Neural progenitor cell (in vitro differentiated cells): ENCODE measurements around the gene GON4L. TPM values are rescaled to one million over a fixed set of nuclear protein-coding genes. Genes with fewer than 3 reads are reported as not detected.
A peak's percentile ranks its signal among the peaks of the same experiment; 100 is the strongest.
"Not testable (repeated sequence)": the region's sequence is repeated elsewhere in the genome, so short reads cannot be mapped to it uniquely, and the experiment has no call there.

Experiments used
- DNase-seq: peaks from one replicate; pipeline ENCODE4 v3.0.0-alpha.2; 2016; ENCODE audit warnings: low spot score
- H2AFZ ChIP-seq: fragments of 200-600 bp; sonication (generic); replicated peaks from 2 replicates; pipeline ENCODE4 v1.6.1; 2016; ENCODE audit warnings: antibody characterized with exemption
- H3F3A ChIP-seq: fragments of 200-600 bp; sonication (generic); 2 replicates; pipeline ENCODE4 v1.6.1; 2016; ENCODE audit warnings: antibody characterized with exemption, low read depth
- H3K27ac ChIP-seq: fragments of 200-600 bp; sonication (generic); 2 replicates; pipeline ENCODE4 v1.5.1; 2016; ENCODE audit warnings: mild to moderate bottlenecking
- H3K27me3 ChIP-seq: fragments of 200-600 bp; sonication (generic); 2 replicates; pipeline ENCODE4 v1.6.1; 2016; ENCODE audit warnings: mild to moderate bottlenecking, moderate library complexity
- H3K36me3 ChIP-seq: fragments of 200-600 bp; sonication (generic); 2 replicates; pipeline ENCODE4 v1.5.1; 2016
- H3K4me1 ChIP-seq: fragments of 200-600 bp; sonication (generic); 2 replicates; pipeline ENCODE4 v1.6.1; 2016; ENCODE audit warnings: mixed run types
- H3K4me2 ChIP-seq: fragments of 200-600 bp; sonication (generic); 2 replicates; pipeline ENCODE4 v1.6.1; 2016
- H3K4me3 ChIP-seq: fragments of 200-600 bp; sonication (generic); 2 replicates; pipeline ENCODE4 v1.5.1; 2016
- H3K79me2 ChIP-seq: fragments of 200-600 bp; sonication (generic); 2 replicates; pipeline ENCODE4 v1.6.1; 2016; ENCODE audit warnings: low read depth
- H3K9ac ChIP-seq: fragments of 200-600 bp; sonication (generic); 2 replicates; pipeline ENCODE4 v1.6.1; 2016
- H3K9me3 ChIP-seq: fragments of 200-600 bp; sonication (generic); 2 replicates; pipeline ENCODE4 v1.5.1; 2016; ENCODE audit warnings: low read depth
- H4K20me1 ChIP-seq: fragments of 200-600 bp; sonication (generic); 2 replicates; pipeline ENCODE4 v1.6.1; 2016; ENCODE audit warnings: low read depth
- H3K27ac Mint-ChIP-seq: 3 replicates; pipeline ENCODE4 v1.8.0; 2021; ENCODE audit warnings: mixed read lengths
- H3K27me3 Mint-ChIP-seq: 2 replicates; pipeline ENCODE4 v1.8.0; 2022; ENCODE audit warnings: low read depth, mild to moderate bottlenecking, inconsistent platforms, moderate library complexity, mixed read lengths; ENCODE audit not compliant: insufficient read depth
- H3K36me3 Mint-ChIP-seq: 3 replicates; pipeline ENCODE4 v1.8.0; 2021; ENCODE audit warnings: mixed read lengths
- H3K4me1 Mint-ChIP-seq: 3 replicates; pipeline ENCODE4 v1.8.0; 2021; ENCODE audit warnings: mixed read lengths
- H3K4me3 Mint-ChIP-seq: 3 replicates; pipeline ENCODE4 v1.8.0; 2021; ENCODE audit warnings: mild to moderate bottlenecking, moderate library complexity, mixed read lengths
- H3K9me3 Mint-ChIP-seq: 3 replicates; pipeline ENCODE4 v1.8.0; 2020; ENCODE audit warnings: mixed read lengths
- CTCF ChIP-seq: fragments of 200-600 bp; sonication (generic); IDR thresholded peaks from 2 replicates; pipeline ENCODE4 v1.5.1; 2017; ENCODE audit warnings: antibody characterized with exemption, mild to moderate bottlenecking
- EZH2 ChIP-seq: fragments of 200-600 bp; sonication (generic); IDR thresholded peaks from 2 replicates; pipeline ENCODE4 v1.6.1; 2017; ENCODE audit warnings: antibody characterized with exemption, mild to moderate bottlenecking, moderate library complexity
- EZH2phosphoT487 ChIP-seq: fragments of 200-600 bp; sonication (generic); IDR thresholded peaks from 2 replicates; pipeline ENCODE4 v1.6.1; 2017; ENCODE audit warnings: antibody characterized with exemption
- total RNA-seq: library from RNA; depleted of rRNA; stranded (reverse); fragments of >200 nt; gene quantifications from 2 replicates; pipeline ENCODE4 v1.2.3, GENCODE V29; 2015; ENCODE audit warnings: low replicate concordance

The GON4L gene
- total RNA-seq, 1 donor from 2014 or later = 31.4 TPM

- Histone ChIP-seq H4K20me1 (no peaks in the 10 kb centered on the region), H3K4me1 (no peaks in the 10 kb centered on the region), H3K36me3 (no peaks in the 10 kb centered on the region), H2AFZ (no peak overlapping the region), H3K9me3 (no peaks in the 10 kb centered on the region), H3K4me3 (no peak overlapping the region), H3K79me2 (no peaks in the 10 kb centered on the region), H3F3A (peaks cover 26% of the 10 kb centered on the region), H3K27ac (no peak overlapping the region), H3K9ac (no peak overlapping the region), H3K4me2 (no peak overlapping the region), H3K27me3 (no peaks in the 10 kb centered on the region)
- no peak overlapping the region for H3K4me3 Mint-ChIP-seq
- peak; percentile 79 for DNase-seq
- peaks cover 3% of the 10 kb centered on the region for H3K27me3 Mint-ChIP-seq
- peaks cover 3% of the 10 kb centered on the region for H3K4me1 Mint-ChIP-seq
- H3K36me3 Mint-ChIP-seq = peaks cover 6% of the 10 kb centered on the region
- TF ChIP-seq EZH2 (no peak), CTCF (peak; percentile 73), EZH2phosphoT487 (no peak)
- H3K27ac Mint-ChIP-seq = no peak overlapping the region
- no peaks in the 10 kb centered on the region for H3K9me3 Mint-ChIP-seq
Measured at GRCh38 chr1:155729031-155729898, 127.7 kb downstream of the GON4L start.

DNA sequence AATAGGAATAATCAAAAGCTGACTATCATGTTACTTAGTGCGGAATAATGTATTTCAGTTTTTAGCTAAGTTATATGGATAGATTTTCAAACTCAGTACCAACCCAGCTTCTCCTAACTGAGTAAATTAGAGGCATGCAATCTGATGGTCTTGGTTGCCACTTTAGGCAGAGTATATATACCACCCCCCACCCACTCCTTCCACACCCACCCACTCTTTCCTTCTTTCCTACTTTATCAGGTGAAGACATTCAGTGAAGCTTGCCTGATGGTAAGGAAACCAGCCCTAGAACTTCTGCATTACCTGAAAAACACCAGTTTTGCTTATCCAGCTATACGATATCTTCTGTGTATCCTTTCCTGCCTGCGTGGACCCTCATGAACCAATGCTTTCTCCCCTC lies 131.9 kb downstream of the GON4L start:
- Mint-ChIP-seq H3K4me3 (no peak overlapping the region), H3K36me3 (peaks cover 4% of the 10 kb centered on the region), H3K9me3 (no peaks in the 10 kb centered on the region), H3K4me1 (peaks cover 3% of the 10 kb centered on the region), H3K27ac (no peak overlapping the region), H3K27me3 (peaks cover 3% of the 10 kb centered on the region)
- DNase-seq = no peak
- Histone ChIP-seq H3K27me3 (no peaks in the 10 kb centered on the region), H3K27ac (no peak overlapping the region), H2AFZ (no peak overlapping the region), H3K4me1 (no peaks in the 10 kb centered on the region), H3K79me2 (no peaks in the 10 kb centered on the region), H4K20me1 (no peaks in the 10 kb centered on the region), H3K9ac (no peak overlapping the region), H3K4me3 (no peak overlapping the region), H3K9me3 (no peaks in the 10 kb centered on the region), H3K36me3 (no peaks in the 10 kb centered on the region), H3F3A (peaks cover 14% of the 10 kb centered on the region), H3K4me2 (no peak overlapping the region)
- no peak for TF ChIP-seq EZH2phosphoT487
- no peak for TF ChIP-seq CTCF
- no peak for TF ChIP-seq EZH2

DNA sequence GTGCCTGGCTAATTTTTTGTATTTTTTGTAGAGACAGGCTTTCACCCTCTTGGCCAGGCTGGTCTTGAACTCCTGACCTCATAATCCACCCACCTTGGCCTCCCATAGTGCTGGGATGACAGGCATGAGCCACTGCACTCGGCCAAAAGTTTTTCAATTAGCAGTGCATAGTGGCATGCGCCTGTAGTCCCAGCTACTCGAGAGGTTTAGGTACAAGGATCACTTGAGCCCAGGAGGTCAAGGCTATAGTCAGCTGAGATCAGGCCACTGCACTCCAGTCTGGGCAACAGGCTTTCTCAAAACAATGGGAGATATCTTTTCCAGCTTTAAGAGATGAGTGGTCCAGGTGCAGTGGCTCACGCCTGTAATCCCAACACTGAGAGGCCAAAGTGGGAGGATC lies 137.3 kb downstream of the GON4L start:
- no peaks in the 10 kb centered on the region for H3K27me3 ChIP-seq
- H3K27me3 Mint-ChIP-seq = no peaks in the 10 kb centered on the region
- no peaks in the 10 kb centered on the region for H3F3A ChIP-seq
- H3K4me3 ChIP-seq = no peak overlapping the region
- H3K4me1 Mint-ChIP-seq = peaks cover 5% of the 10 kb centered on the region
- no peaks in the 10 kb centered on the region for H3K79me2 ChIP-seq
- TF ChIP-seq EZH2 (no peak), CTCF (no peak), EZH2phosphoT487 (no peak)
- no peak overlapping the region for H3K4me2 ChIP-seq
- no peak overlapping the region for H3K9ac ChIP-seq
- H3K36me3 ChIP-seq = no peaks in the 10 kb centered on the region
- H3K9me3 ChIP-seq = no peaks in the 10 kb centered on the region
- H3K4me1 ChIP-seq = no peaks in the 10 kb centered on the region
- H3K27ac ChIP-seq = no peak overlapping the region
- H4K20me1 ChIP-seq = no peaks in the 10 kb centered on the region
- no peak overlapping the region for H3K4me3 Mint-ChIP-seq
- no peak overlapping the region for H3K27ac Mint-ChIP-seq
- peaks cover 6% of the 10 kb centered on the region for H3K36me3 Mint-ChIP-seq
- H3K9me3 Mint-ChIP-seq = no peaks in the 10 kb centered on the region
- DNase-seq = no peak
- H2AFZ ChIP-seq = no peak overlapping the region

DNA sequence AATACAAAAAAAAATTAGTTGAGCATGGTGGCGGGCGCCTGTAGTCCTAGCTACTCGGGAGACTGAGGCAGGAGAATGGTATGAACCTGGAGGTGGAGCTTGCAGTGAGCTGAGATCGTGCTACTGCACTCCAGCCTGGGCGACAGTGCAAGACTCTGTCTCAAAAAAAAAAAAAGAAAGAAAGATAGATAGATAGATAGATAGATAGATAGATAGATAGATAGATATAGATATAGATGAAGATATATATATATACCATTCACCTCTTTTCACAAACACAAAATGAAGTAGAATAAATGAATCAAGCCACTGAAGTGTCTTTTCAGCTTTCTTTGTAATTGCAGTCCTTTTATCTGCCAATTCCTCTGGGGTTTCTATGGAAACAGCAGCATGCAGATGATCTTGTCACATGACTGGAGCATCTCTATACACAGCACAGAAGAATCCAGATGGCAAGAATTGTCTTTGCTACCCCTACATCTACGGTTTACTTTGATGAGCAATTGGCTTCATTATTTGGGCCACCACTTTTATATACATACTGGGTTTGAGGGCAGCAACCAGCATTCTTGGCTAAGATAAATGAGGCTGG lies 138.4 kb downstream of the GON4L start:
- not testable (repeated sequence) for H3K36me3 ChIP-seq, H3K4me3 ChIP-seq, H3K4me1 ChIP-seq, H3K4me2 ChIP-seq, H3F3A ChIP-seq, H3K27me3 ChIP-seq, H3K9me3 Mint-ChIP-seq, H3K9ac ChIP-seq, H3K9me3 ChIP-seq, H3K27me3 Mint-ChIP-seq, H3K4me1 Mint-ChIP-seq, H2AFZ ChIP-seq, H3K27ac Mint-ChIP-seq, H3K79me2 ChIP-seq, H3K36me3 Mint-ChIP-seq, DNase-seq, H3K27ac ChIP-seq, H4K20me1 ChIP-seq, H3K4me3 Mint-ChIP-seq
